ENCODE measurements around the gene TENM3. TPM values are rescaled to one million over a fixed set of nuclear protein-coding genes. Genes with fewer than 3 reads are reported as not detected.
A peak's percentile ranks its signal among the peaks of the same experiment; 100 is the strongest.

Gene TENM3
- total RNA-seq, 1 donor from 2014 or later = 124 TPM

GRCh38 chr4:182569561-182569960, 326.4 kb downstream of the TENM3 start:
- TF ChIP-seq, protein P1, sequence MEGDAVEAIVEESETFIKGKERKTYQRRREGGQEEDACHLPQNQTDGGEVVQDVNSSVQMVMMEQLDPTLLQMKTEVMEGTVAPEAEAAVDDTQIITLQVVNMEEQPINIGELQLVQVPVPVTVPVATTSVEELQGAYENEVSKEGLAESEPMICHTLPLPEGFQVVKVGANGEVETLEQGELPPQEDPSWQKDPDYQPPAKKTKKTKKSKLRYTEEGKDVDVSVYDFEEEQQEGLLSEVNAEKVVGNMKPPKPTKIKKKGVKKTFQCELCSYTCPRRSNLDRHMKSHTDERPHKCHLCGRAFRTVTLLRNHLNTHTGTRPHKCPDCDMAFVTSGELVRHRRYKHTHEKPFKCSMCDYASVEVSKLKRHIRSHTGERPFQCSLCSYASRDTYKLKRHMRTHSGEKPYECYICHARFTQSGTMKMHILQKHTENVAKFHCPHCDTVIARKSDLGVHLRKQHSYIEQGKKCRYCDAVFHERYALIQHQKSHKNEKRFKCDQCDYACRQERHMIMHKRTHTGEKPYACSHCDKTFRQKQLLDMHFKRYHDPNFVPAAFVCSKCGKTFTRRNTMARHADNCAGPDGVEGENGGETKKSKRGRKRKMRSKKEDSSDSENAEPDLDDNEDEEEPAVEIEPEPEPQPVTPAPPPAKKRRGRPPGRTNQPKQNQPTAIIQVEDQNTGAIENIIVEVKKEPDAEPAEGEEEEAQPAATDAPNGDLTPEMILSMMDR (IDR thresholded peaks at IDR 0.05; ENCODE audit: partially characterized antibody, unreplicated experiment) = no peak

DNA sequence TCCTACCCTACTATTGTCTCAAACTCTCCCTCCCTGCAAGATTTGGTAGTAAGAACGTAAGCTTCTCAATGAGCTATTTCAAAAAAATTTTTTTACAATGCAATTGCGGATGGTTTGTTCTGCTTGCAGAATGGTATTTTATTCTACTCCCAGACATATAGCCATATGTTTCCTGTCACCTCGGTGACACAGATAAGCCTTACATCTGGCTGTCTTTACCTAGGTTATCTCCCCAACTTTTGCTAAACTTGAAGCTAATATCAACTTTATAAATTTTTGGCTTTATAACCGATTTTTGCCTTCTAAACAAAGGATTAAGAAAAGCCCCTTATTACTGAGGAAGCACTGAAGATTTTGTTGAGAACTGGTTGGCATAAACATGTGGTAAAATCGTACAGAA, 331.5 kb downstream of the TENM3 start:
- DNase-seq = no peak
- Mint-ChIP-seq H3K4me1 (ENCODE audit: low read depth, unreplicated experiment) (peaks cover 38% of the 10 kb centered on the region), H3K27me3 (ENCODE audit: unreplicated experiment) (no peaks in the 10 kb centered on the region), H3K36me3 (ENCODE audit: unreplicated experiment) (no peaks in the 10 kb centered on the region), H3K9me3 (ENCODE audit: unreplicated experiment) (no peaks in the 10 kb centered on the region), H3K27ac (ENCODE audit: unreplicated experiment) (peak overlapping the region; percentile 90), H3K4me3 (ENCODE audit: unreplicated experiment) (peak overlapping the region; percentile 64)
- TF ChIP-seq, protein P1 (IDR thresholded peaks at IDR 0.05; ENCODE audit: partially characterized antibody, unreplicated experiment) = no peak

More at GRCh38 chr4:182569561-182569960, 326.4 kb downstream of the TENM3 start:
- Mint-ChIP-seq H3K9me3 (ENCODE audit: unreplicated experiment) (no peaks in the 10 kb centered on the region), H3K4me1 (ENCODE audit: low read depth, unreplicated experiment) (peaks cover 24% of the 10 kb centered on the region), H3K4me3 (ENCODE audit: unreplicated experiment) (no peak overlapping the region), H3K27ac (ENCODE audit: unreplicated experiment) (no peak overlapping the region), H3K27me3 (ENCODE audit: unreplicated experiment) (no peaks in the 10 kb centered on the region), H3K36me3 (ENCODE audit: unreplicated experiment) (no peaks in the 10 kb centered on the region)
- no peak for DNase-seq

DNA sequence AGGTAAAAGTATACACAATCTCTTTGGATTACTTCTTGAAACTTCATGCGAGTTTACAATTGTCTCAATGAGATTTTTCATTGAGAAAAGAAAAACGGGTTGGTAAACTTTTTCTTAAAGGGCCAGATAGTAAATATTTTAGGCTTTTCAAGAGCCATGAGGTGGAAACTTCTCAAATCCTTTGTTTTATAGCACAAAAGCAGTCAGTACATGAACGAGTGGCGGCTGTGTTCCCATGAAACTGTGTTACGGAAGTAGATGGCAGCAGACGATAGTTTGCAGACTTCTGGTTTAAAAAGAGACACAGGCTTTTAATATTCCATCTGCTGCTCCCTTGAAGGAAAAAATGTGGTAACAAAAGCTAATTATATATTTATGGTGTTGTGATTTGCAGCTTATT, 332.0 kb downstream of the TENM3 start:
- Mint-ChIP-seq H3K36me3 (ENCODE audit: unreplicated experiment) (no peaks in the 10 kb centered on the region), H3K4me1 (ENCODE audit: low read depth, unreplicated experiment) (peaks cover 38% of the 10 kb centered on the region), H3K27me3 (ENCODE audit: unreplicated experiment) (no peaks in the 10 kb centered on the region), H3K4me3 (ENCODE audit: unreplicated experiment) (peak overlapping the region; percentile 64), H3K27ac (ENCODE audit: unreplicated experiment) (peak overlapping the region; percentile 90), H3K9me3 (ENCODE audit: unreplicated experiment) (no peaks in the 10 kb centered on the region)
- TF ChIP-seq, protein P1 (IDR thresholded peaks at IDR 0.05; ENCODE audit: partially characterized antibody, unreplicated experiment) = no peak
- DNase-seq = no peak

DNA sequence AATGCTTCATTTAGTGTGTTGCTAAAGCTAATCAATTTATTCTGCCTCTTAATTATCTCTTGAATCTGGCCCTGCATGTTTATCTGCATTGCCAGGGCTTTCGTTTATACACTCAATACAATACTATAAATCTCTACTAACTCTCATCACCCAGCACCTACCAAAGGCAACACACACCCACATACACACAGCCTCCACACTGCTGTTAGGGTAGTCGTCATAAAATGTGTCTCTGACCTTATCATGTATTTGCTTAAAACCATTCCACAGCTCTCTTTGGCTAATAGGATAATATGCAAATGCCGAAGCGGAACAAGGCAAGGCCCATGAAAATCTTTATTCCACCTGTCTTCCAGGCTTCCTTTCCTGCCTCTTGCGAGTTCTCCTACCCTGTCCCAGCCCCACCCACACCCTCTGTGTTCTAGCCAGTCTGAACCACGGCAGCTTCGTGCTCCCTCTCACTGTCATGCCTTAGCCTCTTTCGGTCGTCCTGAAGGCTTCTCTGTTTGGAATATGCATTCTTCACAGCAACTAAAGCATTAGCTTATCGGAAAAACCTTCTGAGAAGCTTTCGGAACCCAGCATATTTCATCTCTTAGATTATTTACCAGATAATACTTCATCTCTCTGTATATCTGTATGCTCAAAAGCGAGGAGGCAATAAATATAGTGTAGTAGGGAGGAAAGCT, 333.5 kb downstream of the TENM3 start:
- peak overlapping the region; percentile 20 for H3K4me3 Mint-ChIP-seq (ENCODE audit: unreplicated experiment)
- DNase-seq = peak; percentile 40

GRCh38 chr4:182577411-182577810, 334.2 kb downstream of the TENM3 start:
- Mint-ChIP-seq H3K9me3 (ENCODE audit: unreplicated experiment) (no peaks in the 10 kb centered on the region), H3K4me3 (ENCODE audit: unreplicated experiment) (no peak overlapping the region), H3K27ac (ENCODE audit: unreplicated experiment) (peak overlapping the region; percentile 49), H3K4me1 (ENCODE audit: low read depth, unreplicated experiment) (peaks cover 44% of the 10 kb centered on the region), H3K36me3 (ENCODE audit: unreplicated experiment) (no peaks in the 10 kb centered on the region), H3K27me3 (ENCODE audit: unreplicated experiment) (no peaks in the 10 kb centered on the region)
- no peak for DNase-seq
- TF ChIP-seq, protein P1 (IDR thresholded peaks at IDR 0.05; ENCODE audit: partially characterized antibody, unreplicated experiment) = no peak

More for the DNA sequence above, 333.5 kb downstream of the TENM3 start:
- Mint-ChIP-seq H3K27me3 (ENCODE audit: unreplicated experiment) (no peaks in the 10 kb centered on the region), H3K27ac (ENCODE audit: unreplicated experiment) (peak overlapping the region; percentile 49), H3K4me1 (ENCODE audit: low read depth, unreplicated experiment) (peaks cover 38% of the 10 kb centered on the region), H3K9me3 (ENCODE audit: unreplicated experiment) (no peaks in the 10 kb centered on the region), H3K36me3 (ENCODE audit: unreplicated experiment) (no peaks in the 10 kb centered on the region)
- TF ChIP-seq, protein P1 (IDR thresholded peaks at IDR 0.05; ENCODE audit: partially characterized antibody, unreplicated experiment) = no peak

All from glutamatergic neuron (in vitro differentiated cells).